ENCODE results near the gene TTLL12.

The TTLL12 gene

DNA sequence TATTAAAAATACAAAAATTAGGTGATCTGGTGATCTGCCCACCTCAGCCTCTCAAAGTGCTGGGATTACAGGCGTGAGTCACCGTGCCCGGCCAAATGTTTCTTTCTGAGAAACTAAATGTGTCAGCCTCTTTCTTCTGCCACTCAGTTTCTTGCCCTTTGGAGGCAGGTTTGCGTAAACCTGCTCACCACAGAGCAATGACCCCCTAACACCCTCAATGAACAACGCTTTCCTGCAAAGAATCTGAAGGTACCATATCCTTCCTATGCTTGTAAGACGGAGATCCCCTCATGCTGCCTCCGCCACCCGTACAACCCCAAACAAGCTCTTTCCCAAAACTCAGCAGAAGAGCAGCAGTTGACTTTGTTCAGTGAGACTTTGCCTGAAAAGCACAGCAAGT lies 38.7 kb upstream of the TTLL12 start:
- H3K4me3 ChIP-seq (ENCODE audit: low read length), result no peak overlapping the region
- DNase-seq (ENCODE audit: low read depth), result no peak
- TF ChIP-seq, protein P1, sequence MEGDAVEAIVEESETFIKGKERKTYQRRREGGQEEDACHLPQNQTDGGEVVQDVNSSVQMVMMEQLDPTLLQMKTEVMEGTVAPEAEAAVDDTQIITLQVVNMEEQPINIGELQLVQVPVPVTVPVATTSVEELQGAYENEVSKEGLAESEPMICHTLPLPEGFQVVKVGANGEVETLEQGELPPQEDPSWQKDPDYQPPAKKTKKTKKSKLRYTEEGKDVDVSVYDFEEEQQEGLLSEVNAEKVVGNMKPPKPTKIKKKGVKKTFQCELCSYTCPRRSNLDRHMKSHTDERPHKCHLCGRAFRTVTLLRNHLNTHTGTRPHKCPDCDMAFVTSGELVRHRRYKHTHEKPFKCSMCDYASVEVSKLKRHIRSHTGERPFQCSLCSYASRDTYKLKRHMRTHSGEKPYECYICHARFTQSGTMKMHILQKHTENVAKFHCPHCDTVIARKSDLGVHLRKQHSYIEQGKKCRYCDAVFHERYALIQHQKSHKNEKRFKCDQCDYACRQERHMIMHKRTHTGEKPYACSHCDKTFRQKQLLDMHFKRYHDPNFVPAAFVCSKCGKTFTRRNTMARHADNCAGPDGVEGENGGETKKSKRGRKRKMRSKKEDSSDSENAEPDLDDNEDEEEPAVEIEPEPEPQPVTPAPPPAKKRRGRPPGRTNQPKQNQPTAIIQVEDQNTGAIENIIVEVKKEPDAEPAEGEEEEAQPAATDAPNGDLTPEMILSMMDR (IDR thresholded peaks at IDR 0.05; ENCODE audit: insufficient read depth, low read depth, low read length, missing control alignments), result no peak

DNA sequence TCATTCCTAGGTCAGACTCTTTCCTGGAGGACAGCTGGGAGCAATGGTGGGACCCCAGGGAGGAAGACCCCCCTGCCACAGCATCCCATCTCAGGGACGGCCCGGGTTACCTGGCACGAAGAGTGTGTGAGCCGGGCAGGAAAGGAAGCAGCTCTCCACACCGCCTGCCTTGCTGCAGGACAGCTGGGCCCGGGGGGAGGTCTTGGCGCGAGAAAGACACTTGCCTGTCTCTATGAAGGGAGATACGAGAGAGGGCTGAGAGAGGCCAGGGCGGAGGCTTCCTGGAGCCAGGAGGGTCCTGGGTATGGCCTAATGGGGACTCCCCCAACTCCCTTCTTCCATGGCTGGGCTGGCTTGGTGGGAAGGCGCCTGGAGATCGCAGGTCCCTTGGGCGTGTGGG lies 36.1 kb upstream of the TTLL12 start:
- no peak overlapping the region for H3K4me3 ChIP-seq (ENCODE audit: low read length)
- TF ChIP-seq, protein P1 (IDR thresholded peaks at IDR 0.05; ENCODE audit: insufficient read depth, low read depth, low read length, missing control alignments), result no peak
- no peak for DNase-seq (ENCODE audit: low read depth)

DNA sequence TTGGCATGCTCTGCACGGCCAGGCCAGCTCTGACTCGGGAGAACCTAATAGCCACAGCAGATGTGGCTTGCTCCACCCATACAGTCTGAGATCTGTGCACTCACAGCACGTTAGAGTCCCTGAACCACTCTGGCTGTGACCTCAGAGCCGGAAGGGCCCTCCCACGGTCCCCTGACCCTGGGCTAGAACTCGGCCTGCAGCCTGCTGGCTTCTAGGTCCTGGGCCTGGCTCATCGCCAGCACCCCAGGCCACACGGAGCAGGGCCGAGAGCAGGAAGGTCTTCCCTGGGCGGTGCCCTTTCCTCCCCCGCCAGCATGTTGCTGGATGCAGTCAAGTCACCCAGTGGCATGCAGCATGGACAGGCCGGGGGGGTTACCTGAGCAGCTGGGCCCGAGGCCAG lies 35.3 kb upstream of the TTLL12 start:
- no peak for DNase-seq (ENCODE audit: low read depth)
- no peak overlapping the region for H3K4me3 ChIP-seq (ENCODE audit: low read length)
- TF ChIP-seq, protein P1 (IDR thresholded peaks at IDR 0.05; ENCODE audit: insufficient read depth, low read depth, low read length, missing control alignments), result no peak

DNA sequence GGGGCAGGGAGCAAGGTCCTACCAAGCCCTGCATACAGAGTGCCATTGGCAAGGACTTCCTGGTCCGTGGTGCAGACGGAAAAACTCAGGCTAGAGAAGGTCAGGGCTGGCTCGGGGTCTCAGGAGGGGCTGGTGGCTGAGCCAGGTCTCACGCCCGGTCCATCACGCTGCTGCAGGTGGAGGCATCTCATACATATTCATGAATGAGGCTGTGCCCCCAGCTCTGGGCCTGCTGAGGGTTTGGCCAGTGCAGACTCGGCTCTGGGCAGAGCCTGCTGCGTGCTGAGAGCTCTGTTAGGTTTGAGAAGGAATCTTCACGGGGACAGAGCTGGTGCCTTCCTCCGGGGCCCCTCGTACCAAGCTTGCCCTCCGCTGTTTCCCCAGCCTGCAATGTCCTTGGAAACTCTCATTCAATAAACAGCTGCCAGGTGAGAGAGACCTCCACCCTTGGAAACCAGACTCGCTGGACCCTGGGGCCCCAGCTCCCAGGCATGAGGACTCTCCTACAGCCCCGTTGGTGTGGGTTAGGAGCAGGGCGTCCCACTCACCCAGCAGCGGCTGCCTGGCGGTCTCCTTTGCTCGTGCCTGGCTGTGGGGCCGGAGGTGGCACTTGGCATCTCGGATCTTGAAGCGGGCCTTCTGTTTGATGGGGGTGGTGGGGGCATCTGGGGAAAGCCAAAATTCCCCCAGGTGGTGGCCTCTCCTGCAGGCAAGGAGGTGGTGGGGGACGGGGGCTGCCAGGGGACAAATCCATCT lies 33.9 kb upstream of the TTLL12 start:
- TF ChIP-seq, protein P1 (IDR thresholded peaks at IDR 0.05; ENCODE audit: insufficient read depth, low read depth, low read length, missing control alignments), result no peak
- no peak for DNase-seq (ENCODE audit: low read depth)
- H3K4me3 ChIP-seq (ENCODE audit: low read length), result no peak overlapping the region

DNA sequence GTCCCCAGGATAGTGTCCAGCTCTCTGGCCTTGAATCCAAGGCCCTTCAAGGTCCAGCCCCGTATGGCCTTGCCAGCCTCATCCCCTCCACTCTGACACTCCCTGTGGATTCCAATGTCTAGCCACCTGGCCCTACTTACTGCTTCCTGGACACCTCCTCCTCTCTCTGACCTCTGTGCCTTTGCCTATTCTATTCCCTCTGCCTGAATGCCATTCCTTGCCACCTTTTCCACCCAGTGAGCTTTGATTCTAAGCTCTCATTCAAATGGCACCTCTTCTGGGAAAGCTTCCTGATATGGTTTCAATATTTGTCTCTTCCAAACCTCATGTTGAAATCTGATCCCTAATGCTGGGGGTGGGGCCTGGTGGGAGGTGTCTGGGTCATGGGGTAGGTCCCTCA lies 31.9 kb upstream of the TTLL12 start:
- DNase-seq (ENCODE audit: low read depth), result no peak
- TF ChIP-seq, protein P1 (IDR thresholded peaks at IDR 0.05; ENCODE audit: insufficient read depth, low read depth, low read length, missing control alignments), result no peak
- H3K4me3 ChIP-seq (ENCODE audit: low read length), result no peak overlapping the region

DNA sequence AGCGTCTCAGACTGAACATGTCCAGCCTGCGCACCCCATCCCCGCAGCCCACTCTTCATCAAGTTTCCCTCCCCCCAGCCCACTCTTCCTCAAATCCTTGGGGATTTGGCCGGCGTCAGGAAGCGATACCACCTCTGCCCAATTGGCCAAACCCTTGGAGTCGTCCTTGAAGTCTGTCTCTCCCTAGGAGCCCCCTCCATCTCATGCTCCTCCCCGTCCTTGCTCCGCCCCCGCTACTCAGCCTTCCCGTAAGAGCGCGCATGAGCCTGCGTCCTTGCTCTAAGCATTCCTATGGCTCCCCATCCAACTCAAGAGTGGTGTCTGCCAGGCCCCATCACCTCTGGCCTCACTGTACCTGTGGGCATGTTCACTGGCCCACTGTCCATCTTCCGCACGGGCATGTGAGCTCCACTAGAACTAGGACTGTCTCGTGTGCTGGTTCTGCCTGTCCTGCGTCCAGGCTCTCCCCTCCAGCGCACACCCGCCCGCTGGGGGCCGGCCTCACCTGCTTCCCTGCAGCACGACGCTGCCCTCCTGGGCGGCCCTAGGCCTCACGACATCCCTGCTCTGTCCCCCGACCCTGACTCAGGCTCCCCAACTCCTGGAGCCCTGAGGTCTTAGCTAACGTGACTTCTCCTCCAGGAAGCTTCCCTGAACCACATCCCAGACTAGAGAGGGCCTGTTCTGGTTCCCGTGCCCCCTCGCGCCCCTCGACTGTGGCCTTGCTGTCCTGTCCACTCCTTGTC lies 30.5 kb upstream of the TTLL12 start:
- TF ChIP-seq, protein P1 (IDR thresholded peaks at IDR 0.05; ENCODE audit: insufficient read depth, low read depth, low read length, missing control alignments), result no peak
- H3K4me3 ChIP-seq (ENCODE audit: low read length), result no peak overlapping the region
- no peak for DNase-seq (ENCODE audit: low read depth)

Measured in epithelial cell of esophagus (primary cell).